HG03457 (cell line): ENCODE results near the gene HIF1AN.

Source experiments
- ATAC-seq: cut with Tn5 transposase; IDR thresholded peaks from one replicate; pipeline ENCODE4 v1.9.1; 2021; ENCODE audit warnings: moderate number of reproducible peaks; ENCODE audit not compliant: unreplicated experiment

Gene HIF1AN

GRCh38 chr10:100520811-100521210, 14.9 kb upstream of the HIF1AN start:
- ATAC-seq = no peak

GRCh38 chr10:100522107-100522801, 13.5 kb upstream of the HIF1AN start:
- ATAC-seq = no peak

- ATAC-seq = no peak
Observed at GRCh38 chr10:100522945-100523344, 12.8 kb upstream of the HIF1AN start.

- no peak for ATAC-seq
Observed at GRCh38 chr10:100524206-100524605, 11.5 kb upstream of the HIF1AN start.

GRCh38 chr10:100524638-100525037, 11.1 kb upstream of the HIF1AN start:
- no peak for ATAC-seq

GRCh38 chr10:100528123-100528886, 7.4 kb upstream of the HIF1AN start:
- ATAC-seq = no peak

- ATAC-seq = no peak
Observed at GRCh38 chr10:100528921-100529474, 6.7 kb upstream of the HIF1AN start.

- ATAC-seq = no peak
Observed at GRCh38 chr10:100529475-100530298, 6.1 kb upstream of the HIF1AN start, which contains the start of gene NDUFB8. Gene NDUFB8, minus strand, starts transcription at chr10:100529871. Its CDS starts 20 bp downstream, at chr10:100529851.

GRCh38 chr10:100531761-100532160, 4.0 kb upstream of the HIF1AN start:
- ATAC-seq = no peak

GRCh38 chr10:100534726-100535125, 1.0 kb upstream of the HIF1AN start:
- ATAC-seq = no peak

GRCh38 chr10:100535338-100535714, 417 bp upstream of the HIF1AN start:
- ATAC-seq = no peak

GRCh38 chr10:100537475-100537874, 1.7 kb downstream of the HIF1AN start:
- ATAC-seq = no peak

GRCh38 chr10:100544950-100545349, 9.2 kb downstream of the HIF1AN start:
- no peak for ATAC-seq

GRCh38 chr10:100551196-100551595, 15.5 kb downstream of the HIF1AN start:
- no peak for ATAC-seq

- no peak for ATAC-seq
Observed at GRCh38 chr10:100551738-100552137, 16.0 kb downstream of the HIF1AN start.

- ATAC-seq = no peak
Observed at GRCh38 chr10:100553929-100554328, 18.2 kb downstream of the HIF1AN start.

GRCh38 chr10:100554902-100555301, 19.2 kb downstream of the HIF1AN start:
- no peak for ATAC-seq

GRCh38 chr10:100560248-100560647, 24.5 kb downstream of the HIF1AN start:
- no peak for ATAC-seq

- no peak for ATAC-seq
Observed at GRCh38 chr10:100561005-100561404, 25.3 kb downstream of the HIF1AN start.

GRCh38 chr10:100562008-100562672, 26.4 kb downstream of the HIF1AN start:
- no peak for ATAC-seq
